ENCODE results near the gene DNAAF1. TPM values are rescaled to one million over a fixed set of nuclear protein-coding genes. Genes with fewer than 3 reads are reported as not detected.

Gene DNAAF1
- total RNA-seq, 1 experiment from 2014 or later: 0.07 TPM

DNA sequence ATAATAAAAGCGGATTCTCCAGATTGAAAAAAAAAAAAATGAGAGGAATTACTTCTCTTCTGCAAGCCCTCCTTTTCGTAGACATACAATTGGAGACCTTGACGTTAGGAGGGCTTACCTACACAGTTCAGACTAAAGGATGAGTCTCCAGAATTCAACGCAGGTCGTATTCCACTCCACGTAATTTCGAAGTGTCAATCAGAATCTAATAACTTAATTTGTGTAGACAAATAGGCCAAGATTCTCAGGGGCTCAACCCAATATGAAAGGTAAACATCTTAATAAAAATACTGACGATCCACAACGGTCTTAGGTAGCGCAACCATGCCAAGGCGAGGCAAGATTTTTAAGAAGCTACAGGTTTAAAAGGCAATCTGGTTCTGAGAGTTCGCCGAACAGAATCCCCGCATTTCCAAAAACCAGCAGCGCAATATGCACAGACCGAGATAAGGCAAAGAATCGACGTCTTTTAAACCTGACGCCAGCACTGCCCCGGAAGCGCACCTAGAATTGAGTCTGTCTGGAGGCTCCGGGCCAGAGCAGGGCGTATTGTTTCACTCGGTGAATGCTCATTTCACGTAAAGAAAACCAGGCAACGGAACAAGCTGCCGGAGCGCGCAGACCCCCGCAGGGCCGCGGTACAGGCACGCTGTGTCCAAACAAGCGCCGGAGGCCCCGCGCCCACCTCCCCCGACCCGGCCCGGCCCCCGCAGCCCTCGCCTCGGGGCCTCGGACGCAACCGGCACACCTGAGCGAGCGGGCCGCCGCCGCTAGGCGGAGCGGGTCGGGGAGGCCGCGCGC is 29.0 kb upstream of the DNAAF1 start:
- Mint-ChIP-seq H3K4me1 (ENCODE audit: low read depth, unreplicated experiment) (no peaks in the 10 kb centered on the region), H3K27me3 (ENCODE audit: insufficient read depth, unreplicated experiment) (no peaks in the 10 kb centered on the region), H3K27ac (ENCODE audit: unreplicated experiment) (peak overlapping the region; percentile 96), H3K4me3 (ENCODE audit: unreplicated experiment) (peak overlapping the region; percentile 92), H3K36me3 (ENCODE audit: insufficient read depth, unreplicated experiment) (peaks cover 29% of the 10 kb centered on the region), H3K9me3 (ENCODE audit: unreplicated experiment) (no peaks in the 10 kb centered on the region)
- ChIA-PET POLR2A (interaction anchor here (0.7 to 1.4 kb wide), 5 partner anchors 19 to 970 kb away, joined by 3 to 10 read pairs (median 4); partner anchors contain the start of genes DNAAF1, HSDL1 and TAF1C), CTCF (interaction anchor here (0.5 to 1.5 kb wide), 7 partner anchors 9 to 328 kb away, joined by 3 to 11 read pairs (median 4); partner anchors contain the start of gene TAF1C)
- BruUV-seq (replicated peaks): no TSS peak
- H3K27me3 ChIP-seq (replicated peaks; ENCODE audit: control insufficient read depth, insufficient read depth, low read length): no peaks in the 10 kb centered on the region
- peak overlapping the region; percentile 62 for H3K4me3 ChIP-seq (ENCODE audit: low read depth, low read length)
- DNase-seq: no peak
- no peaks in the 10 kb centered on the region for H3K9me3 ChIP-seq
- H3K36me3 ChIP-seq (ENCODE audit: control insufficient read depth, insufficient read depth, low read length): no peaks in the 10 kb centered on the region; the same call in 1 of the 2 replicates
- H3K4me1 ChIP-seq: no peaks in the 10 kb centered on the region
- TF ChIP-seq, protein P1, sequence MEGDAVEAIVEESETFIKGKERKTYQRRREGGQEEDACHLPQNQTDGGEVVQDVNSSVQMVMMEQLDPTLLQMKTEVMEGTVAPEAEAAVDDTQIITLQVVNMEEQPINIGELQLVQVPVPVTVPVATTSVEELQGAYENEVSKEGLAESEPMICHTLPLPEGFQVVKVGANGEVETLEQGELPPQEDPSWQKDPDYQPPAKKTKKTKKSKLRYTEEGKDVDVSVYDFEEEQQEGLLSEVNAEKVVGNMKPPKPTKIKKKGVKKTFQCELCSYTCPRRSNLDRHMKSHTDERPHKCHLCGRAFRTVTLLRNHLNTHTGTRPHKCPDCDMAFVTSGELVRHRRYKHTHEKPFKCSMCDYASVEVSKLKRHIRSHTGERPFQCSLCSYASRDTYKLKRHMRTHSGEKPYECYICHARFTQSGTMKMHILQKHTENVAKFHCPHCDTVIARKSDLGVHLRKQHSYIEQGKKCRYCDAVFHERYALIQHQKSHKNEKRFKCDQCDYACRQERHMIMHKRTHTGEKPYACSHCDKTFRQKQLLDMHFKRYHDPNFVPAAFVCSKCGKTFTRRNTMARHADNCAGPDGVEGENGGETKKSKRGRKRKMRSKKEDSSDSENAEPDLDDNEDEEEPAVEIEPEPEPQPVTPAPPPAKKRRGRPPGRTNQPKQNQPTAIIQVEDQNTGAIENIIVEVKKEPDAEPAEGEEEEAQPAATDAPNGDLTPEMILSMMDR (IDR thresholded peaks at IDR 0.05; ENCODE audit: insufficient read depth in 1 of 2, low read depth in 1 of 2, low read length in 1 of 2, severe bottlenecking in 1 of 2, unreplicated experiment in 1 of 2): peak in 1 of 2 experiments; percentile 12
- intact Hi-C loops (cut with micrococcal nuclease; ENCODE audit: unreplicated experiment): loop anchor here (1.0 to 2.0 kb wide), 3 partner anchors 20 to 59 kb away; partner anchors contain the start of genes DNAAF1 and HSDL1

DNA sequence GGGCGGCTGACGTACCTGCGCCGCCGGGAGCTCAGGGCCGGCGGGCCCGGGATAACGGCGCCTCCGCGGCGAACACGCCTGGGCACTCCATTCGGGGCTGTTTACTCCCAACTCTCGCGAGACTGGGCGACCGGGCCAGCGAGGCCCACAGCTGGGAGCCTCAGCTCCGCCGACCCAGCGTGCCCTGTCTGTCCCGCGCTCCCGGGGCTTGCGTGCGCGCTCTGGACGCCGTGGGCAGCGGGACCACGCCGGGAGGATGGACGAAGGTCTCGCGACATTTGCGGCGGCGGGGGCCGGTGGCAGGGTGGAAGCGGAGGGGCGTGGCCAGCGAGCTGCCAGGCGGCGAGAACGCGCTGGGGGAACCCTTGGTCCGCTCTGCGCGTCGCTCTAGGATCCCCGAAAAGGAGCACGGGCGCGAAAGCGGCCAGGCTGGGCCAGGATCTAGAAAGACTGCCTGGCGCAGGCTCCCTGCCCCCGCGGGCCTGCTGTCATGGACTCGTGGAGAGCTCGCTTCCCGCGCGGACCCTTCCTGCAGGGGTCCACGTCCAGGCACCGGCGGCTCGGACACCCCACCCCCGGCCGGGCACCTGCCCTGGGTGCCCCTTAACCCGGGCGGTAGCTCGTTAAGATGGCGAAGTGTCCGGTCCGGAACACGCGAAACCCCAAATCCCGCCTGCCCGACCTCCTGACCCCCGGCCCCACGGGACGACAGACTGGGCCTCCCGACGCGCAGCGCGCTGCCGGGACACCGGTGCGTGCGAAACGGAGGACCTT is 28.2 kb upstream of the DNAAF1 start, which contains the start of gene MBTPS1:
MBTPS1 (minus strand) TSS at position 223 of the 774 bp plus-strand sequence. CDS start 15,159 bp downstream, outside the sequence.
- CTCF ChIA-PET: interaction anchor here (0.5 to 1.5 kb wide), 7 partner anchors 10 to 327 kb away, joined by 3 to 11 read pairs (median 4); partner anchors contain the start of gene TAF1C
- TSS peak; percentile 86 for BruUV-seq (replicated peaks)
- POLR2A ChIA-PET: interaction anchor here (0.5 to 1.4 kb wide), 6 partner anchors 19 to 970 kb away, joined by 3 to 10 read pairs (median 4); partner anchors contain the start of genes DNAAF1, HSDL1 and TAF1C
- no peaks in the 10 kb centered on the region for H3K9me3 ChIP-seq
- Mint-ChIP-seq H3K9me3 (ENCODE audit: unreplicated experiment) (no peaks in the 10 kb centered on the region), H3K36me3 (ENCODE audit: insufficient read depth, unreplicated experiment) (peaks cover 23% of the 10 kb centered on the region), H3K4me1 (ENCODE audit: low read depth, unreplicated experiment) (no peaks in the 10 kb centered on the region), H3K4me3 (ENCODE audit: unreplicated experiment) (peak within 1 kb of the TSS; percentile 92), H3K27ac (ENCODE audit: unreplicated experiment) (peak within 1 kb of the TSS; percentile 96), H3K27me3 (ENCODE audit: insufficient read depth, unreplicated experiment) (no peaks in the 10 kb centered on the region)
- intact Hi-C loops (cut with micrococcal nuclease; ENCODE audit: unreplicated experiment): loop anchor here (1.0 to 2.0 kb wide), 3 partner anchors 21 to 58 kb away; partner anchors contain the start of genes DNAAF1 and HSDL1
- H3K27me3 ChIP-seq (replicated peaks; ENCODE audit: control insufficient read depth, insufficient read depth, low read length): no peaks in the 10 kb centered on the region
- peak within 1 kb of the TSS; percentile 62 for H3K4me3 ChIP-seq (ENCODE audit: low read depth, low read length)
- peak; percentile 99 to 100 for DNase-seq
- no peaks in the 10 kb centered on the region; the same call in 1 of the 2 replicates for H3K36me3 ChIP-seq (ENCODE audit: control insufficient read depth, insufficient read depth, low read length)
- H3K4me1 ChIP-seq: no peaks in the 10 kb centered on the region
- TF ChIP-seq, protein P1 (IDR thresholded peaks at IDR 0.05; ENCODE audit: insufficient read depth in 1 of 2, low read depth in 1 of 2, low read length in 1 of 2, severe bottlenecking in 1 of 2, unreplicated experiment in 1 of 2): no peak

Data from Caco-2 (cell line).